CD4-positive, alpha-beta T cell (primary cell): ENCODE data around the gene PIK3R6. TPM values are rescaled to one million over a fixed set of nuclear protein-coding genes. Genes with fewer than 3 reads are reported as not detected.
A peak's percentile ranks its signal among the peaks of the same experiment; 100 is the strongest.

ENCODE experiments used
- ATAC-seq: fragments of 200-7000 bp; cut with Tn5 transposase; one replicate; pipeline ENCODE4 v1.10.0; 2022; ENCODE audit warnings: mild to moderate bottlenecking; ENCODE audit not compliant: poor library complexity
- CTCF ChIA-PET: fragments of 350-600 bp; sonication (Branson Sonifier 250); formaldehyde crosslinking; loops from one replicate; lab custom pipeline; 2021; ENCODE audit warnings: antibody characterized with exemption, inconsistent platforms; lab: Charles Lee
- POLR2A ChIA-PET: fragments of 350-600 bp; sonication (Branson Sonifier 250); formaldehyde crosslinking; loops from one replicate; lab custom pipeline; 2021; ENCODE audit warnings: antibody characterized with exemption, inconsistent platforms; lab: Charles Lee
- DNase-seq, 14 experiments: peaks; one replicate each; pipeline ENCODE4 v3.0.0-alpha.2; 2013 to 2020; ENCODE audit warnings: mixed read lengths in 2 of 14
- H3K27ac ChIP-seq, 2 donors: one replicate each; pipeline versions ENCODE4 v1.5.1 to v1.7.0; 2013; ENCODE audit warnings: low read length in 2 of 2, low read depth in 1 of 2, mild to moderate bottlenecking in 1 of 2
- H3K27me3 ChIP-seq, 2 experiments: 1 replicate in 1 of 2; 2 replicates in 1 of 2; pipeline versions ENCODE4 v1.6.1 to v1.7.0; 2013; ENCODE audit warnings: low read length in 2 of 2, control low read depth in 1 of 2, mild to moderate bottlenecking in 1 of 2, moderate library complexity in 1 of 2; ENCODE audit not compliant: insufficient read depth in 2 of 2, control insufficient read depth in 1 of 2
- H3K36me3 ChIP-seq: one replicate; pipeline ENCODE4 v1.6.1; 2013; ENCODE audit warnings: low read length, control low read depth; ENCODE audit not compliant: insufficient read depth
- H3K4me1 ChIP-seq: one replicate; pipeline ENCODE4 v1.6.1; 2013; ENCODE audit warnings: low read length, control low read depth; ENCODE audit not compliant: insufficient read depth
- H3K4me3 ChIP-seq: one replicate; pipeline ENCODE4 v1.5.1; 2013; ENCODE audit warnings: mild to moderate bottlenecking, low read length, moderate library complexity
- H3K9me3 ChIP-seq, 2 experiments: 1 replicate in 1 of 2; 2 replicates in 1 of 2; pipeline versions ENCODE4 v1.6.1 to v1.7.0; 2013; ENCODE audit warnings: low read length in 2 of 2, mild to moderate bottlenecking in 2 of 2, control low read depth in 1 of 2, moderate library complexity in 1 of 2; ENCODE audit not compliant: control insufficient read depth in 1 of 2, insufficient read depth in 1 of 2
- H3K27ac Mint-ChIP-seq: one replicate; pipeline ENCODE4 v1.8.0; 2020; ENCODE audit warnings: mixed read lengths
- H3K27me3 Mint-ChIP-seq: one replicate; pipeline ENCODE4 v1.8.0; 2021; ENCODE audit warnings: mixed read lengths
- H3K36me3 Mint-ChIP-seq: one replicate; pipeline ENCODE4 v1.8.0; 2021; ENCODE audit warnings: low read depth, mixed read lengths
- H3K4me1 Mint-ChIP-seq: one replicate; pipeline ENCODE4 v1.8.0; 2021; ENCODE audit warnings: low read depth, mixed read lengths
- H3K4me3 Mint-ChIP-seq: one replicate; pipeline ENCODE4 v1.8.0; 2020; ENCODE audit warnings: mild to moderate bottlenecking, mixed read lengths
- H3K9me3 Mint-ChIP-seq: one replicate; pipeline ENCODE4 v1.8.0; 2020; ENCODE audit warnings: mixed read lengths
- CTCF ChIP-seq: fragments of 200-600 bp; IDR thresholded peaks from one replicate; pipeline ENCODE4 v1.8.0; 2022; ENCODE audit warnings: antibody characterized with exemption, mild to moderate bottlenecking
- intact Hi-C, 2 experiments: fragments of 100-400 bp; cut with DNase I in 1 of 2; cut with micrococcal nuclease in 1 of 2; formaldehyde crosslinking; loops; one replicate each; pipeline versions ENCODE4 v1.15.1 to v1.9.0; 2023 to 2025; cut with DNase I, micrococcal nuclease
- total RNA-seq, 174 experiments: library from RNA in 2 of 174; stranded (reverse) in 2 of 174; gene quantifications; one replicate each; pipeline ENCODE4 v1.2.3 and lab custom pipeline; 2021 to 2026

The PIK3R6 gene
- total RNA-seq, 2 experiments from 2014 or later, result 0.50 to 0.60 TPM

GRCh38 chr17:8875957-8876356 is 8.5 kb upstream of the PIK3R6 start:
- H3K4me3 Mint-ChIP-seq, result no peak overlapping the region
- Histone ChIP-seq H3K4me1 (no peaks in the 10 kb centered on the region), H3K9me3 (no peaks in the 10 kb centered on the region), H3K27ac (no peak overlapping the region), H3K36me3 (peaks cover 34% of the 10 kb centered on the region), H3K4me3 (no peak overlapping the region), H3K27me3 (no peaks in the 10 kb centered on the region)
- DNase-seq (peak in 1 of 14 experiments; percentile 6), ATAC-seq (no peak)
- TF ChIP-seq CTCF, result no peak
- peaks cover 38% of the 10 kb centered on the region for H3K36me3 Mint-ChIP-seq
- POLR2A ChIA-PET, result interaction anchor here (1.4 kb wide), 1 partner anchor 8 kb away, joined by 4 read pairs; the partner anchor contains the start of gene PIK3R6
- H3K27me3 Mint-ChIP-seq, result no peaks in the 10 kb centered on the region
- no peak overlapping the region for H3K27ac Mint-ChIP-seq
- H3K4me1 Mint-ChIP-seq, result peaks cover 4% of the 10 kb centered on the region
- CTCF ChIA-PET, result no interaction called here
- H3K9me3 Mint-ChIP-seq, result no peaks in the 10 kb centered on the region
- intact Hi-C loops, result no loop called here

- H3K27ac ChIP-seq, result no peak overlapping the region
- H3K9me3 ChIP-seq, result no peaks in the 10 kb centered on the region
- POLR2A ChIA-PET, result no interaction called here
- no peak overlapping the region for H3K4me3 ChIP-seq
- H3K4me1 Mint-ChIP-seq, result peaks cover 4% of the 10 kb centered on the region
- peaks cover 29% of the 10 kb centered on the region for H3K36me3 ChIP-seq
- no peak overlapping the region for H3K27ac Mint-ChIP-seq
- ATAC-seq, result no peak
- peaks cover 32% of the 10 kb centered on the region for H3K36me3 Mint-ChIP-seq
- DNase-seq, result peak in 1 of 14 experiments; percentile 3
- no peaks in the 10 kb centered on the region for H3K4me1 ChIP-seq
- H3K9me3 Mint-ChIP-seq, result no peaks in the 10 kb centered on the region
- no peak for TF ChIP-seq CTCF
- no peaks in the 10 kb centered on the region for H3K27me3 Mint-ChIP-seq
- no peaks in the 10 kb centered on the region for H3K27me3 ChIP-seq
- intact Hi-C loops, result no loop called here
- no peak overlapping the region for H3K4me3 Mint-ChIP-seq
- CTCF ChIA-PET, result no interaction called here
These were observed 8.0 kb upstream of the PIK3R6 start for GRCh38 chr17:8875436-8875835.

GRCh38 chr17:8873801-8874715 is 6.6 kb upstream of the PIK3R6 start:
- Histone ChIP-seq H3K27ac (no peak overlapping the region), H3K4me1 (no peaks in the 10 kb centered on the region), H3K4me3 (no peak overlapping the region), H3K27me3 (no peaks in the 10 kb centered on the region), H3K36me3 (peaks cover 15% of the 10 kb centered on the region), H3K9me3 (no peaks in the 10 kb centered on the region)
- H3K9me3 Mint-ChIP-seq, result no peaks in the 10 kb centered on the region
- no peak overlapping the region for H3K4me3 Mint-ChIP-seq
- no peak for TF ChIP-seq CTCF
- peak in 1 of 14 experiments; percentile 7 for DNase-seq
- intact Hi-C loops, result no loop called here
- H3K36me3 Mint-ChIP-seq, result peaks cover 19% of the 10 kb centered on the region
- H3K27me3 Mint-ChIP-seq, result no peaks in the 10 kb centered on the region
- ChIA-PET CTCF (no interaction called here), POLR2A (no interaction called here)
- no peak overlapping the region for H3K27ac Mint-ChIP-seq
- ATAC-seq, result no peak
- peaks cover 4% of the 10 kb centered on the region for H3K4me1 Mint-ChIP-seq
